ENCODE measurements around the gene EXD3.

EXD3 gene

GRCh38 chr9:137311986-137312851 lies 110.7 kb downstream of the EXD3 start:
- no peaks in the 10 kb centered on the region for H3K27me3 Mint-ChIP-seq
- H3K36me3 Mint-ChIP-seq (ENCODE audit: low read depth), result no peaks in the 10 kb centered on the region
- H3K9me3 Mint-ChIP-seq, result no peaks in the 10 kb centered on the region
- no peak overlapping the region for H3K4me3 Mint-ChIP-seq
- H3K27ac Mint-ChIP-seq, result no peak overlapping the region
- peaks cover 5% of the 10 kb centered on the region for H3K4me1 Mint-ChIP-seq (ENCODE audit: low read depth)

- Mint-ChIP-seq H3K9me3 (no peaks in the 10 kb centered on the region), H3K27me3 (no peaks in the 10 kb centered on the region), H3K36me3 (ENCODE audit: low read depth) (no peaks in the 10 kb centered on the region), H3K4me1 (ENCODE audit: low read depth) (peaks cover 11% of the 10 kb centered on the region), H3K27ac (no peak overlapping the region), H3K4me3 (no peak overlapping the region)
Measured at GRCh38 chr9:137311171-137311985, 111.6 kb downstream of the EXD3 start.

- H3K27ac Mint-ChIP-seq, result no peak overlapping the region
Measured at GRCh38 chr9:137310189-137311052, 112.5 kb downstream of the EXD3 start.

GRCh38 chr9:137309368-137310188 lies 113.4 kb downstream of the EXD3 start:
- H3K36me3 Mint-ChIP-seq (ENCODE audit: low read depth), result no peaks in the 10 kb centered on the region
- H3K27ac Mint-ChIP-seq, result no peak overlapping the region
- H3K4me3 Mint-ChIP-seq, result no peak overlapping the region
- peaks cover 17% of the 10 kb centered on the region for H3K4me1 Mint-ChIP-seq (ENCODE audit: low read depth)
- H3K9me3 Mint-ChIP-seq, result no peaks in the 10 kb centered on the region
- H3K27me3 Mint-ChIP-seq, result no peaks in the 10 kb centered on the region

More at GRCh38 chr9:137310189-137311052, 112.5 kb downstream of the EXD3 start:
- Mint-ChIP-seq H3K36me3 (ENCODE audit: low read depth) (no peaks in the 10 kb centered on the region), H3K9me3 (no peaks in the 10 kb centered on the region), H3K4me3 (no peak overlapping the region), H3K27me3 (no peaks in the 10 kb centered on the region), H3K4me1 (ENCODE audit: low read depth) (peaks cover 14% of the 10 kb centered on the region)

GRCh38 chr9:137308057-137308619 lies 114.8 kb downstream of the EXD3 start:
- H3K27me3 Mint-ChIP-seq, result no peaks in the 10 kb centered on the region
- no peaks in the 10 kb centered on the region for H3K36me3 Mint-ChIP-seq (ENCODE audit: low read depth)
- no peak overlapping the region for H3K27ac Mint-ChIP-seq
- H3K4me1 Mint-ChIP-seq (ENCODE audit: low read depth), result peaks cover 17% of the 10 kb centered on the region
- H3K9me3 Mint-ChIP-seq, result no peaks in the 10 kb centered on the region
- no peak overlapping the region for H3K4me3 Mint-ChIP-seq

GRCh38 chr9:137307255-137308056 lies 115.5 kb downstream of the EXD3 start:
- H3K4me3 Mint-ChIP-seq, result no peak overlapping the region
- H3K9me3 Mint-ChIP-seq, result no peaks in the 10 kb centered on the region
- H3K36me3 Mint-ChIP-seq (ENCODE audit: low read depth), result no peaks in the 10 kb centered on the region
- peaks cover 17% of the 10 kb centered on the region for H3K4me1 Mint-ChIP-seq (ENCODE audit: low read depth)
- no peaks in the 10 kb centered on the region for H3K27me3 Mint-ChIP-seq
- no peak overlapping the region for H3K27ac Mint-ChIP-seq

- Mint-ChIP-seq H3K27me3 (no peaks in the 10 kb centered on the region), H3K9me3 (no peaks in the 10 kb centered on the region), H3K36me3 (ENCODE audit: low read depth) (no peaks in the 10 kb centered on the region), H3K4me1 (ENCODE audit: low read depth) (peaks cover 17% of the 10 kb centered on the region), H3K27ac (no peak overlapping the region), H3K4me3 (no peak overlapping the region)
Measured at GRCh38 chr9:137306850-137307254, 116.1 kb downstream of the EXD3 start.

GRCh38 chr9:137306066-137306849 lies 116.7 kb downstream of the EXD3 start:
- peaks cover 17% of the 10 kb centered on the region for H3K4me1 Mint-ChIP-seq (ENCODE audit: low read depth)
- H3K4me3 Mint-ChIP-seq, result no peak overlapping the region
- no peaks in the 10 kb centered on the region for H3K9me3 Mint-ChIP-seq
- H3K27me3 Mint-ChIP-seq, result no peaks in the 10 kb centered on the region
- no peak overlapping the region for H3K27ac Mint-ChIP-seq
- no peaks in the 10 kb centered on the region for H3K36me3 Mint-ChIP-seq (ENCODE audit: low read depth)

GRCh38 chr9:137305798-137306065 lies 117.2 kb downstream of the EXD3 start:
- H3K4me3 Mint-ChIP-seq, result no peak overlapping the region
- H3K36me3 Mint-ChIP-seq (ENCODE audit: low read depth), result no peaks in the 10 kb centered on the region
- peaks cover 20% of the 10 kb centered on the region for H3K4me1 Mint-ChIP-seq (ENCODE audit: low read depth)
- no peak overlapping the region for H3K27ac Mint-ChIP-seq
- no peaks in the 10 kb centered on the region for H3K9me3 Mint-ChIP-seq
- peaks cover 2% of the 10 kb centered on the region for H3K27me3 Mint-ChIP-seq

- Mint-ChIP-seq H3K27me3 (peaks cover 4% of the 10 kb centered on the region), H3K4me3 (no peak overlapping the region), H3K4me1 (ENCODE audit: low read depth) (peaks cover 21% of the 10 kb centered on the region), H3K27ac (no peak overlapping the region), H3K9me3 (no peaks in the 10 kb centered on the region), H3K36me3 (ENCODE audit: low read depth) (no peaks in the 10 kb centered on the region)
Measured at GRCh38 chr9:137305060-137305797, 117.7 kb downstream of the EXD3 start.

GRCh38 chr9:137304383-137305059 lies 118.4 kb downstream of the EXD3 start:
- Mint-ChIP-seq H3K4me3 (no peak overlapping the region), H3K4me1 (ENCODE audit: low read depth) (peaks cover 25% of the 10 kb centered on the region), H3K36me3 (ENCODE audit: low read depth) (no peaks in the 10 kb centered on the region), H3K27me3 (peaks cover 9% of the 10 kb centered on the region), H3K9me3 (no peaks in the 10 kb centered on the region), H3K27ac (no peak overlapping the region)

GRCh38 chr9:137303893-137304382 lies 119.0 kb downstream of the EXD3 start:
- peaks cover 11% of the 10 kb centered on the region for H3K27me3 Mint-ChIP-seq
- no peak overlapping the region for H3K27ac Mint-ChIP-seq
- no peaks in the 10 kb centered on the region for H3K9me3 Mint-ChIP-seq
- no peaks in the 10 kb centered on the region for H3K36me3 Mint-ChIP-seq (ENCODE audit: low read depth)
- no peak overlapping the region for H3K4me3 Mint-ChIP-seq
- peaks cover 25% of the 10 kb centered on the region for H3K4me1 Mint-ChIP-seq (ENCODE audit: low read depth)
